ENCODE measurements around the gene RPTOR.
"Not testable (repeated sequence)": the region's sequence is repeated elsewhere in the genome, so short reads cannot be mapped to it uniquely, and the experiment has no call there.

Gene RPTOR

GRCh38 chr17:80694992-80695912 is 150.6 kb downstream of the RPTOR start:
- DNase-seq (ENCODE audit: low read depth) = no peak

- DNase-seq (ENCODE audit: low read depth) = no peak
Observed at GRCh38 chr17:80695979-80696378, 151.3 kb downstream of the RPTOR start.

GRCh38 chr17:80696456-80696855 is 151.8 kb downstream of the RPTOR start:
- DNase-seq (ENCODE audit: low read depth) = no peak

GRCh38 chr17:80696964-80697363 is 152.3 kb downstream of the RPTOR start:
- DNase-seq (ENCODE audit: low read depth) = no peak

GRCh38 chr17:80698297-80698696 is 153.7 kb downstream of the RPTOR start:
- DNase-seq (ENCODE audit: low read depth) = no peak

GRCh38 chr17:80699205-80699604 is 154.6 kb downstream of the RPTOR start:
- DNase-seq (ENCODE audit: low read depth) = not testable (repeated sequence)

- DNase-seq (ENCODE audit: low read depth) = no peak
Observed at GRCh38 chr17:80701730-80702129, 157.1 kb downstream of the RPTOR start.

GRCh38 chr17:80702315-80703141 is 157.9 kb downstream of the RPTOR start:
- no peak for DNase-seq (ENCODE audit: low read depth)

- no peak for DNase-seq (ENCODE audit: low read depth)
Observed at GRCh38 chr17:80703142-80703478, 158.5 kb downstream of the RPTOR start.

GRCh38 chr17:80704381-80704819 is 159.8 kb downstream of the RPTOR start:
- DNase-seq (ENCODE audit: low read depth) = no peak

GRCh38 chr17:80704894-80705293 is 160.3 kb downstream of the RPTOR start:
- no peak for DNase-seq (ENCODE audit: low read depth)

- DNase-seq (ENCODE audit: low read depth) = no peak
Observed at GRCh38 chr17:80705988-80706387, 161.3 kb downstream of the RPTOR start.

- DNase-seq (ENCODE audit: low read depth) = no peak
Observed at GRCh38 chr17:80706463-80706867, 161.8 kb downstream of the RPTOR start.

GRCh38 chr17:80708480-80708879 is 163.8 kb downstream of the RPTOR start:
- no peak for DNase-seq (ENCODE audit: low read depth)

- no peak for DNase-seq (ENCODE audit: low read depth)
Observed at GRCh38 chr17:80709090-80709695, 164.6 kb downstream of the RPTOR start.

GRCh38 chr17:80710714-80711302 is 166.2 kb downstream of the RPTOR start:
- no peak for DNase-seq (ENCODE audit: low read depth)

- DNase-seq (ENCODE audit: low read depth) = no peak
Observed at GRCh38 chr17:80712089-80712488, 167.5 kb downstream of the RPTOR start.

- no peak for DNase-seq (ENCODE audit: low read depth)
Observed at GRCh38 chr17:80712606-80713005, 168.0 kb downstream of the RPTOR start.

GRCh38 chr17:80716986-80717719 is 172.5 kb downstream of the RPTOR start:
- DNase-seq (ENCODE audit: low read depth) = no peak

- no peak for DNase-seq (ENCODE audit: low read depth)
Observed at GRCh38 chr17:80717720-80718083, 173.1 kb downstream of the RPTOR start.

- DNase-seq (ENCODE audit: low read depth) = no peak
Observed at GRCh38 chr17:80718428-80718827, 173.8 kb downstream of the RPTOR start.

GRCh38 chr17:80719449-80719848 is 174.8 kb downstream of the RPTOR start:
- DNase-seq (ENCODE audit: low read depth) = no peak

Measured in stimulated activated CD8-positive, alpha-beta memory T cell treated with anti-CD3 and anti-CD28 coated beads, Interleukin-12 subunit alpha, Interleukin-12 subunit beta, amount 100 ng/mL, for 1 hour (primary cell).